ENCODE results near the gene FNDC3B.

DNA sequence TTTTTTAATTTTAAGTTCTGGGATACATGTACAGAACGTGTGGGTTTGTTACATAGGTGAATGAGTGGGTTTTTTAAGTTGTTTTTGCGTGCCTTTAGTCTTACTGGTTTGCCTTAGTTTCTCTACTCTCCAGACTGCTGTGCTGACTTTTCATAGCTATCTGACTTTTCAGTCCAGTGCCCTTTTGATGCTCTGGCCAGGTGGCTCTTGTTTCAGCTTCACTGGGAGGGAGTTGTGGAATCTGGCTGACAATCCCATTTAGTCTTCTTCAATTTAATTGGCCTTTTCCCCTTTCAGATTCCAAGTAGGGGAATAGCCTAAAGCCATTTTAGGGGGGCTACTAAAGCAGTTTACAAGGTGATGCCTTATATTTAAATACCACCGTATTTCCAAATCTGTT lies 30.1 kb downstream of the FNDC3B start:
- TF ChIP-seq, protein P1, sequence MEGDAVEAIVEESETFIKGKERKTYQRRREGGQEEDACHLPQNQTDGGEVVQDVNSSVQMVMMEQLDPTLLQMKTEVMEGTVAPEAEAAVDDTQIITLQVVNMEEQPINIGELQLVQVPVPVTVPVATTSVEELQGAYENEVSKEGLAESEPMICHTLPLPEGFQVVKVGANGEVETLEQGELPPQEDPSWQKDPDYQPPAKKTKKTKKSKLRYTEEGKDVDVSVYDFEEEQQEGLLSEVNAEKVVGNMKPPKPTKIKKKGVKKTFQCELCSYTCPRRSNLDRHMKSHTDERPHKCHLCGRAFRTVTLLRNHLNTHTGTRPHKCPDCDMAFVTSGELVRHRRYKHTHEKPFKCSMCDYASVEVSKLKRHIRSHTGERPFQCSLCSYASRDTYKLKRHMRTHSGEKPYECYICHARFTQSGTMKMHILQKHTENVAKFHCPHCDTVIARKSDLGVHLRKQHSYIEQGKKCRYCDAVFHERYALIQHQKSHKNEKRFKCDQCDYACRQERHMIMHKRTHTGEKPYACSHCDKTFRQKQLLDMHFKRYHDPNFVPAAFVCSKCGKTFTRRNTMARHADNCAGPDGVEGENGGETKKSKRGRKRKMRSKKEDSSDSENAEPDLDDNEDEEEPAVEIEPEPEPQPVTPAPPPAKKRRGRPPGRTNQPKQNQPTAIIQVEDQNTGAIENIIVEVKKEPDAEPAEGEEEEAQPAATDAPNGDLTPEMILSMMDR (IDR thresholded peaks at IDR 0.05) = no peak
- TF ChIP-seq POLR2A (IDR thresholded peaks at IDR 0.05) (no peak), POLR2AphosphoS5 (IDR thresholded peaks at IDR 0.05) (no peak), EP300 (IDR thresholded peaks at IDR 0.05) (no peak)
